Mesendoderm (in vitro differentiated cells): ENCODE data around the gene LRIG1.

Experiments
- DNase-seq: peaks from one replicate; pipeline ENCODE4 v3.0.0; 2013
- H2AK5ac ChIP-seq: 2 replicates; pipeline ENCODE4 v1.6.1; 2013; ENCODE audit warnings: low read length, inconsistent platforms
- H2BK120ac ChIP-seq: 2 replicates; pipeline ENCODE4 v1.6.1; 2013; ENCODE audit warnings: low read depth, mild to moderate bottlenecking, low read length, moderate library complexity, mixed read lengths
- H2BK15ac ChIP-seq: replicated peaks from 2 replicates; pipeline ENCODE4 v1.6.1; 2013; ENCODE audit warnings: low read depth, mild to moderate bottlenecking, moderate library complexity
- H2BK5ac ChIP-seq: 2 replicates; pipeline ENCODE4 v1.6.1; 2013; ENCODE audit warnings: low read length, inconsistent platforms
- H3K18ac ChIP-seq: 2 replicates; pipeline ENCODE4 v1.6.1; 2013; ENCODE audit warnings: mild to moderate bottlenecking, low read length, mixed read lengths
- H3K23ac ChIP-seq: one replicate; pipeline ENCODE4 v1.6.1; 2013; ENCODE audit warnings: low read length
- H3K27ac ChIP-seq: 2 replicates; pipeline ENCODE4 v1.5.1; 2013; ENCODE audit warnings: low read depth, mild to moderate bottlenecking, inconsistent platforms, low read length, moderate library complexity
- H3K27me3 ChIP-seq: 2 replicates; pipeline ENCODE4 v1.6.1; 2013; ENCODE audit warnings: low read length, control low read depth, mild to moderate bottlenecking, inconsistent platforms; ENCODE audit not compliant: insufficient read depth, poor library complexity
- H3K36me3 ChIP-seq: 2 replicates; pipeline ENCODE4 v1.6.1; 2013; ENCODE audit warnings: low read length, inconsistent platforms; ENCODE audit not compliant: control insufficient read depth, insufficient read depth
- H3K4ac ChIP-seq: one replicate; pipeline ENCODE4 v1.6.1; 2013; ENCODE audit warnings: low read depth, mild to moderate bottlenecking, low read length, moderate library complexity
- H3K4me1 ChIP-seq: 2 replicates; pipeline ENCODE4 v1.6.1; 2013; ENCODE audit warnings: low read depth, low read length, inconsistent platforms; ENCODE audit not compliant: control insufficient read depth
- H3K4me2 ChIP-seq: 2 replicates; pipeline ENCODE4 v1.6.1; 2013; ENCODE audit warnings: low read length
- H3K4me3 ChIP-seq: 2 replicates; pipeline ENCODE4 v1.5.1; 2013; ENCODE audit warnings: mild to moderate bottlenecking, low read length
- H3K56ac ChIP-seq: one replicate; pipeline ENCODE4 v1.6.1; 2013; ENCODE audit warnings: low read length
- H3K79me1 ChIP-seq: 2 replicates; pipeline ENCODE4 v1.6.1; 2013; ENCODE audit warnings: low read length, inconsistent platforms
- H3K79me2 ChIP-seq: 2 replicates; pipeline ENCODE4 v1.6.1; 2013; ENCODE audit warnings: mild to moderate bottlenecking, low read length; ENCODE audit not compliant: control insufficient read depth, insufficient read depth
- H3K9ac ChIP-seq: 2 replicates; pipeline ENCODE4 v1.6.1; 2013; ENCODE audit warnings: low read length, inconsistent platforms
- H4K5ac ChIP-seq: one replicate; pipeline ENCODE4 v1.6.1; 2013; ENCODE audit warnings: low read length
- H4K8ac ChIP-seq: one replicate; pipeline ENCODE4 v1.6.1; 2013; ENCODE audit warnings: low read depth, mild to moderate bottlenecking, control low read depth, low read length, moderate library complexity
- WGBS: extraction: QIAGEN DNeasy Blood & Tissue Kit; methylation state at CpG from one replicate; pipeline ENCODE4 v1.1.7; 2013; ENCODE audit warnings: low lambda C conversion rate, missing lambda C conversion rate; ENCODE audit not compliant: insufficient coverage; ENCODE audit errors: extremely low coverage; 5-methylcytosine and 5-hydroxymethylcytosine counted together

Gene LRIG1

GRCh38 chr3:66497985-66498671 is 2.7 kb downstream of the LRIG1 start:
- no CpG with 5 or more reads among the region's 4 CpGs for WGBS
- Histone ChIP-seq H2AK5ac (no peak overlapping the region), H3K27ac (no peak overlapping the region), H3K79me1 (peaks cover 15% of the 10 kb centered on the region), H3K9ac (peak overlapping the region; percentile 31), H4K5ac (no peak overlapping the region), H3K4ac (no peak overlapping the region), H2BK15ac (no peak overlapping the region), H3K79me2 (peaks cover 31% of the 10 kb centered on the region), H3K56ac (no peak overlapping the region), H4K8ac (no peak overlapping the region), H2BK5ac (no peak overlapping the region), H3K27me3 (no peaks in the 10 kb centered on the region), H3K18ac (no peak overlapping the region), H3K36me3 (no peaks in the 10 kb centered on the region), H3K4me2 (no peak overlapping the region), H3K4me3 (no peak overlapping the region), H2BK120ac (no peak overlapping the region), H3K23ac (no peak overlapping the region), H3K4me1 (peaks cover 16% of the 10 kb centered on the region)
- no peak for DNase-seq

- Histone ChIP-seq H3K27ac (no peak overlapping the region), H3K4me1 (peaks cover 22% of the 10 kb centered on the region), H3K4me3 (no peak overlapping the region), H3K79me1 (peaks cover 20% of the 10 kb centered on the region), H3K9ac (no peak overlapping the region), H3K18ac (no peak overlapping the region), H4K5ac (no peak overlapping the region), H3K23ac (no peak overlapping the region), H3K56ac (no peak overlapping the region), H2BK5ac (no peak overlapping the region), H3K36me3 (no peaks in the 10 kb centered on the region), H3K4ac (no peak overlapping the region), H3K4me2 (no peak overlapping the region), H3K27me3 (no peaks in the 10 kb centered on the region), H2AK5ac (no peak overlapping the region), H2BK15ac (no peak overlapping the region), H2BK120ac (no peak overlapping the region), H4K8ac (no peak overlapping the region), H3K79me2 (peaks cover 36% of the 10 kb centered on the region)
- no CpG with 5 or more reads among the region's 5 CpGs for WGBS
- no peak for DNase-seq
Observed at GRCh38 chr3:66497288-66497984, 3.4 kb downstream of the LRIG1 start.

GRCh38 chr3:66496746-66497145 is 4.1 kb downstream of the LRIG1 start:
- no peak overlapping the region for H4K5ac ChIP-seq
- H3K18ac ChIP-seq: no peak overlapping the region
- H3K4me1 ChIP-seq: peaks cover 24% of the 10 kb centered on the region
- peaks cover 20% of the 10 kb centered on the region for H3K79me1 ChIP-seq
- H3K9ac ChIP-seq: no peak overlapping the region
- H4K8ac ChIP-seq: no peak overlapping the region
- no peaks in the 10 kb centered on the region for H3K36me3 ChIP-seq
- H2AK5ac ChIP-seq: no peak overlapping the region
- no peak for DNase-seq
- H3K4ac ChIP-seq: no peak overlapping the region
- no peak overlapping the region for H2BK15ac ChIP-seq
- no peak overlapping the region for H3K56ac ChIP-seq
- H2BK120ac ChIP-seq: no peak overlapping the region
- H3K4me3 ChIP-seq: no peak overlapping the region
- H3K4me2 ChIP-seq: no peak overlapping the region
- peaks cover 36% of the 10 kb centered on the region for H3K79me2 ChIP-seq
- H3K27ac ChIP-seq: no peak overlapping the region
- no peak overlapping the region for H2BK5ac ChIP-seq
- H3K27me3 ChIP-seq: no peaks in the 10 kb centered on the region
- no peak overlapping the region for H3K23ac ChIP-seq

- Histone ChIP-seq H3K18ac (no peak overlapping the region), H3K79me1 (peaks cover 20% of the 10 kb centered on the region), H2BK120ac (no peak overlapping the region), H3K4me2 (no peak overlapping the region), H3K4me3 (no peak overlapping the region), H3K4ac (no peak overlapping the region), H3K56ac (no peak overlapping the region), H2BK15ac (no peak overlapping the region), H3K23ac (no peak overlapping the region), H4K5ac (no peak overlapping the region), H3K9ac (no peak overlapping the region), H2BK5ac (no peak overlapping the region), H2AK5ac (no peak overlapping the region), H3K4me1 (peaks cover 24% of the 10 kb centered on the region), H3K27ac (no peak overlapping the region), H3K27me3 (no peaks in the 10 kb centered on the region), H4K8ac (no peak overlapping the region), H3K79me2 (peaks cover 36% of the 10 kb centered on the region), H3K36me3 (no peaks in the 10 kb centered on the region)
- WGBS: no CpG with 5 or more reads among the region's 3 CpGs
- DNase-seq: no peak
Observed at GRCh38 chr3:66496301-66496700, 4.5 kb downstream of the LRIG1 start.

- H3K18ac ChIP-seq: no peak overlapping the region
- DNase-seq: no peak
- no peak overlapping the region for H3K4ac ChIP-seq
- H3K4me3 ChIP-seq: no peak overlapping the region
- WGBS: no CpG with 5 or more reads among the region's 3 CpGs
- no peaks in the 10 kb centered on the region for H3K27me3 ChIP-seq
- peaks cover 20% of the 10 kb centered on the region for H3K79me1 ChIP-seq
- H2AK5ac ChIP-seq: no peak overlapping the region
- H3K56ac ChIP-seq: no peak overlapping the region
- no peak overlapping the region for H4K8ac ChIP-seq
- no peak overlapping the region for H2BK120ac ChIP-seq
- no peaks in the 10 kb centered on the region for H3K36me3 ChIP-seq
- H3K27ac ChIP-seq: no peak overlapping the region
- H3K23ac ChIP-seq: no peak overlapping the region
- peaks cover 24% of the 10 kb centered on the region for H3K4me1 ChIP-seq
- H2BK15ac ChIP-seq: no peak overlapping the region
- H3K79me2 ChIP-seq: peaks cover 37% of the 10 kb centered on the region
- no peak overlapping the region for H3K9ac ChIP-seq
- no peak overlapping the region for H4K5ac ChIP-seq
- H2BK5ac ChIP-seq: no peak overlapping the region
- H3K4me2 ChIP-seq: no peak overlapping the region
Observed at GRCh38 chr3:66495668-66496045, 5.2 kb downstream of the LRIG1 start.
